Measurements from ENCODE around the gene DPP6.

DPP6 gene

GRCh38 chr7:154877031-154877430, 824.8 kb downstream of the DPP6 start:
- DNase-seq (ENCODE audit: low read depth): no peak

DNA sequence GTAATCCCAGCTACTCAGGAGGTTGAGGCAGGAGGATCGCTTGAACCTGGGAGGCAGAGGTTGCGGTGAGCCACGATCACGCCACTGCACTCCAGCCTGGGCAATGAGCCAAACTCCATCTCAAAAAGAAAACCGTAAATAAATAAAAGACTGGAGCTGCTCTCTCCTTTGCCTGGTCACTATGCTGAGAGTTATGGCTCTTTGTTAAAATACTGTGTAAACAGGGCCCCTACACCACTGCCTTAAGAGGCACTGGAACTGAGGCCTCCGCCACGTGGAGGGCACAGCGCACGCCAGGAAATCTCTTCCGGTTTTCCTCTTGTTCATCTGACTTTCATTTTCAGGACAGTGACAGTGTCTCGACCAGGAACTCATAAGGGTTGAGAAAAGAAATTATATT, 827.4 kb downstream of the DPP6 start:
- DNase-seq (ENCODE audit: low read depth): no peak

DNA sequence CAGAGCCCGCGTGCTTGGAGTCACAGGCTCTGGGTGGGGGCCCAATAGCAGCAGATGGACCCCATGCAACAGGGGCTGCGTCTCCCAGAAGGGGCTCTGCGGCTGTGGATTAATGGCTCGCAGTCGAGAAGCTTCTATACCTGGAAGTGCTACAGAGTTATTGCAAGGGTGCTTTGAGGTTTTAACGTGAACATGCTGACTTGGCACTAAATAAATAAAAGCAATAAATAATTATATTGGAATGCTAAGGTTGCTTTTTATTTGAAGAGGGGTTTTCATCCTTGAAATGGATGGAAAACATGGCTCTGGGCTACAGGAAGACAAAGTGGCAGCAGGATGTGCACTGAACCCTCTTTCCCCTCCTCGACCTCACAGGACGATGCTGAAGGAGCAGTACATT, 828.3 kb downstream of the DPP6 start:
- DNase-seq (ENCODE audit: low read depth): no peak

DNA sequence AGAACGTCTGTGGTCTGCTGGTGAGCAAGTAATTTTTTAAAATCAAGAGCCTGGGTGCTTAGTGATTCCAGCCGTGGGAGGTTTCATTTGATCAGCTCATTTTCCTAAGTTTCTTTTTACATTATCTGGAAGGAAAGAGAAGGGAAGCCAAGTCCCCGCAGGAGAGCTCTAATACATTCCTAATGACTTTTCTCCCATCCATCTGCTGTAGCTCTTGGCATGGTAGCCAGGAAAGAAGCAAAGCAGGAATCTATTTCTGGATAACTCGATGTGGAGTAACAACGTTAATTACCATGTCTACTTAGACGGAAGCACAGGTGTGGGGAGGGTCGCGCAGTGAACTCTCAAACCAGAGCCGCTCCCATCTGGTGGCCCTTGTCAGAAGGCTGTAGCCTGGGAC, 828.8 kb downstream of the DPP6 start:
- no peak for DNase-seq (ENCODE audit: low read depth)

DNA sequence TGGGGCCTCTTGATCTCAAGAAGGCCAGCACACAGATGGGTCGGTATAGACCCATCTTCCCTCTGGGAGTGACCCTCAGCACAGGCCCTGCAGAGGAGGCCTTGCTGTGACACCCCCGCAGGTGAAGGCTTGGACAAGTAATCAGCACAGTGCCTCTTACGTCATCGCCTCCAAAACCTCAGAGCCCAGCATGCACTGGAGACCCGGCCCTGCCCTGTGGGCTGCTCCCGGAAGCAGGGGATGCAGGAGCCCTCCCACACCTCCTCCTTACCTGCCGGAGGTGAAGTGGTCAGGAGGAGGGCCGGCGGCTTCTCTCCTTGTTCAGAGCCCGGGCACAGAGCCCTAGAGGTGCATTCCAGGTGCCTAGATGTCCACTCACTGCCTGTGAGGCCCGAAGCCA, 829.3 kb downstream of the DPP6 start:
- DNase-seq (ENCODE audit: low read depth): no peak

GRCh38 chr7:154882931-154883474, 830.8 kb downstream of the DPP6 start:
- no peak for DNase-seq (ENCODE audit: low read depth)

GRCh38 chr7:154884348-154884920, 832.2 kb downstream of the DPP6 start:
- no peak for DNase-seq (ENCODE audit: low read depth)

DNA sequence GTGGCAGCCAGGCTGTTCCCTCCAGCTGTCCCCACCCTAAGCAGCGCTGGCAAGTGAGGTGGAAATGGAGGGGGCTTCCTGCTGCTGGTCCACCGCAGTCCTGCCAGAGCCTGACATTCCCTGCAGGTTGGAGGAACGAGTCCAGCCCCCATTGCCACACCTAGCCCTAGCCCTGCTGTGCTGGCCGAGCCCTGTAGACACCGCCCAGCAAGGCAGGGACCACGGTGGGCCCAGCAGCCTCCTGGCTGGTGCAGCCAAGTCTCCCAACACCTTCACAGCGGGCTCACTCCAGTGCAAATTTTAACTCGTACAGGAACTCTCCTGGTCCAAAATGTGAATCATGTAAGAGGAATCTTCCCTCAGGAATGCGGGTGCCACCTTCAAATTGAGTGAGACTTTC, 834.4 kb downstream of the DPP6 start:
- no peak for DNase-seq (ENCODE audit: low read depth)

DNA sequence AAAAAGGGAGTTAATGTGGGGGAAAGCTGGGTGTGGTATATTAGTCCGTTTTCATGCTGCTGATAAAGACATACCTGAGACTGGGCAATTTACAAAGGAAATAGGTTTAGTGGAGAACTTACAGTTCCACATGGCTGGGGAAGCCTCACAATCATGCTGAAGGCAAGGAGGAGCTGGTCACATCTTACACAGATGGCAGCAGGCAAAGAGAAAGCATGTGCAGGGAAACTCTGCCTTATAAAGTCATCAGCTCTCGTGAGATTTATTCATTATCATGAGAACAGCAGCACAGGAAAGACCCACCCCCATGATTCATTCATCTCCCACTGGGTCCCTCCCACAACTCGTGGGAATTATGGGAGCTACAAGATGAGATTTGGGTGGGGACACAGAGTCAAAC, 836.5 kb downstream of the DPP6 start:
- DNase-seq (ENCODE audit: low read depth): no peak

DNA sequence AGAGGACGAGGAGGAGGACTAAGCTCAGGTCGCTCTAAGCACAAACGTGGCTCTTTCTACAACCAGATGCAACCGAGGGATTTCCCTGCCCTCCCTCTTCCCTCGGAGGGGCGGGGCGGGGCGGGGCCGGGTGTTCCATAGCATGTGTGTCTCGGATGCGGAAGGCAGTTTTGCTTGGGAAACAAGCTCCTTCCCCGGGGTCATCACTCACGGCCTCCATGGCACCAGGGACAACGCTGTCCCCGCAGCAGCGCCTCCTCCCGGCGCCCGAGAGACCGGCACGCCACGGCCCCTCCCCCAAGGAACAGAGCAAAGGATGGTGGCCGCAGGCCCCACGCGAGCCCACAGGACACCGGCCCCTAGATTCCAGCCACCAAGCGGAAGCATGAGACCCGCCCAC, 840.3 kb downstream of the DPP6 start:
- DNase-seq (ENCODE audit: low read depth): no peak

GRCh38 chr7:154896076-154896475, 843.9 kb downstream of the DPP6 start:
- DNase-seq (ENCODE audit: low read depth): no peak

DNA sequence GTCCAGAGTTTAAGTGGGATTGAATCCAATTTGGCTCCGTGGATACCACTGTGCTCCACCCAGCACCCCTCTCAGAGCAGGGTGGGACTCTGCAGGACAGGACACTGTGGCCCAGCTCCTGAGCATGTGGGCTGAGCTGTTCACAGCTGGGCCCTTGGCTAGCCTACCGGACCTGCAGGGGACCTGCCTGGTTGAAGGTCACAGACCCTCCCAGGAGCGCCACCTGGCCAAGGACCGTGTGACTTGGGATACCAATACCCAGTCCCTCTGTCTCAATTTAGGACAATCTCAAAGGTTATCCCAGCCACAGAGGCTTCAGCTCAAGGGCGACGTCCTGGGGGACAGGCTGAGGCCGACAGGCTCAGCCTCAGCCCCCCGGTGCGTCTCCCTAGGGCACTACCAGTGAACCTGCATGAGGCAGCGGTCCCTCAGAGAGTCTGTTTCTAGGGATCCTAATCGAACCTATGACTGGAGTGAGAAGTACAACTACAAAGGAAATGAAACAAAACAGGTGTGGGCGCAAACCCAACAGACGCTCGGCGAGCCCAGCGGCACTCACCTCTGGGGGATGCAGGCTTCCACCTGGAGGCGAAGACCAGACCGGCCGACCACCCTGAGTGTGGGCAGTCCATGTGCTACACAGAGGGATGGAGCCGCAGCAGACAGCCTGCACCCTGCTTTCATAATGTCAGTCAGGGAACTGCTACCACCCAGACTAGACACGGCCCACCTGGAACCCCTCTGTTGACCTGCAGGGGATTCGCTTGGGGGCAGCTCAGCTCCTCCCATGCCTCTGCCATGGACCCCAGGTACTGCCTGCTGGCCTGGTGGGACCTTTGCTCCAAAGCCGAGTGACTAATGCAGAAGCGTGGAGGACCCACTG, 847.0 kb downstream of the DPP6 start:
- DNase-seq (ENCODE audit: low read depth): no peak

DNA sequence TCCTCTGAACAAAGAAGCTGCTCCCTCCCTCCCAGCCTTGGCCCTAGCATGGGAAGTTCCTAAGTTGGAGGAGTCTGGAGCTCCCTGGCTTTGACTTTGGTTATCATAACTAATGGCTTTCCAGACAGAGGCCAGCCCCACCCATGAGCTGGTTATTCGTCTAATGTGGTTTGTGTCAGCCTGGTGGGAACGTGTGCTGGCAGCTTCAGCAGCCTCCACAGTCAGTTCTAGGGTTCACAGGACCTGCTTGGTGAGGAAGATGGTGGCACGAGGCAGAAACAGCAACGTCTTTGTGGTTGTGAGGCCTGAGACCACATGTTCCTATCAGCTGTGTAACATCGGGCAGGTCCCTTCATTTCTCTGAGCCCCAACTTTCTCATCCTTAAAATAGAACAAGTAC, 847.7 kb downstream of the DPP6 start:
- no peak for DNase-seq (ENCODE audit: low read depth)

DNA sequence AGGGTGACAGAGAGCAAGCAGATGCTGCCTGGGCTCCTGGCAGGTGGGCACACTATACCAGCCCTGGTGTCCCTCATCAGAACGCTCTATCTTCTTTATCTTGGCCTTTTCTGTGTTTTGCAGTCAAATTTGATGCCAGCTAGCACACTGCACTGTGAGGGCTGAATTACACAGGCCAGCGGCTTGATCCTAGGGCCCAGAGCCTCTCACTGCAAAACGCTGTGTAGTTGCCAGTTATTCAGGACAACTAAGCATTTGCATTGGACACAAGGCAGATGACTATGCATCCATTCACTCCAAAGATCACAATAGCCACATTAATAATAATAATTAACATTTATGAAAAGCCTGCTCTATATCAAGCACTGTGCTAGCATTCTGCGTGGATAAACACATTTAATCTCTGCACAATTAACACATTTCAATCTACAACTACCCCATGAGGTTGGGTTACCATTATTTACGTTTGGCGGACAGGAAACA, 850.4 kb downstream of the DPP6 start:
- DNase-seq (ENCODE audit: low read depth): no peak

- no peak for DNase-seq (ENCODE audit: low read depth)
Observed at GRCh38 chr7:154903083-154903731, 851.0 kb downstream of the DPP6 start.

DNA sequence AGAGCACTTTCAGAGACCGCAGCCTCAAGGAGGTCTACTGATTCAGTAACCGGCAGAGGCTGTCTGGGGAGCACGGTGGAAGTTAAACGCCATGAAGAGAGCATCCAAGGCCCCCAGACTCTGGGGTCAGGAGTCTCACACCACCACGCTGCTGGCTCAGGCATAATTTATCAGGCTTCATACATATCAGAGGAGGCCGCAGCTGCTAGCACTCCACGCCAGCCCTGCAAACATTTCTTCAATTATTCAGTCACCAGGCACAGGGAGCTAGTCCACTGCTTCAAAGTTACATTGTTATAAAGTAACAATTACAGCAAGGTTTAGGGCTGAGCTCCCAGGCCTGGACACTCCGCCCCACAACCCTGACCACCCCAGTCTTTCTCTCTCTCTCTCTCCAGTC, 852.9 kb downstream of the DPP6 start:
- no peak for DNase-seq (ENCODE audit: low read depth)

GRCh38 chr7:154905615-154906014, 853.4 kb downstream of the DPP6 start:
- no peak for DNase-seq (ENCODE audit: low read depth)

DNA sequence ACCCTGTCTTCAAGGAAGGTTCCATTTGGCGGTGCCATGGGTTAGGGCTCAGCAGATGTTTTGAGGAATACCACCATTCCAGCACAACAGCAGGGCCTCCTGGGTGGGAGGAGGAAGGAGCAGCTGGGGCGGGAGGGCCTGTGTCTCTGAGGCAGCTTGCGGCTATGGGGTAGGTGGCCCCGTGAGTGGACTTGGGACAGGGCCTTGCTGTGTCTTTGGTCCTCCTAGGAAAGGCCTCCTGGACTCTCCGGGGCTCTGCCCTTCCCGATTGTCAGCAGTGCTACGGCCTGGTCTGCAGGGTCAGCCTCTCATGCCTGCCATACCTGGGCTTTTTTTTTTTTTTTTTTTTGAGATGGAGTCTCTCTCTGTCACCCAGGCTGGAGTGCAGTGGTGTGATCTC, 854.0 kb downstream of the DPP6 start:
- DNase-seq (ENCODE audit: low read depth): no peak

DNA sequence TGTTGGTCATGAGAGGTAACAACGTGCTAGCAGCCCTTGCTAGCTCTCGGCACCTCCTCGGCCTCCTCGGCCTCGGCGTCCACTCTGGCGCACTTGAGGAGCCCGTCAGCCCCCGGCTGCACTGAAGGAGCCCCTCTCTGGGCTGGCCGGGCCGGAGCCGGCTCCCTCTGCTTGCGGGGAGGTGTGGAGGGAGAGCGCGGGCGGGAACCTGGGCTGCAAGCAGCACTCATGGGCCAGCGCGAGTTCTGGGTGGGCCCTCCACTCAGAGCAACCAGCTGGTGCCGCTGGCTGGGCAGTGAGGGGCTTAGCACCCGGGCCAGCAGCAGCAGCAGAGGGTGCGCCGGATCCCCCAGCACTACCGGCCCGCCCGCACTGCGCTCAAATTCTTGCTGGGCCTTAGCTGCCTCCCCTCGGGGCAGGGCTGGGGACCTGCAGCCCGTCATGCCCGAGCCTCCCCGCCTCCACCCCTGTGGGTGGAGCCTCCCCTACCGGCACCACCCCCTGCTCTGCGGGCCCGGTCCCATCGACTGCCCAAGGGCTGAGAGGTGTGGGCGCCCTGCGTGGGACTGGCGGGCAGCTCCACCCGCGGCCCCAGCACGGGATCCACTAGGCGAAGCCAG, 854.6 kb downstream of the DPP6 start:
- no peak for DNase-seq (ENCODE audit: low read depth)

GRCh38 chr7:154907651-154908620, 855.7 kb downstream of the DPP6 start:
- DNase-seq (ENCODE audit: low read depth): no peak

All from amniotic epithelial cell (primary cell).